ENCODE measurements around the gene CNTN3. TPM values are rescaled to one million over a fixed set of nuclear protein-coding genes. Genes with fewer than 3 reads are reported as not detected.

The CNTN3 gene
- total RNA-seq, 1 experiment from 2014 or later: not detected

GRCh38 chr3:74575857-74576256, 38.6 kb downstream of the CNTN3 start:
- ChIA-PET RAD21 (ENCODE audit: low non-redundant PET in 1 of 2, low total read pairs in 2 of 2, uncharacterized antibody in 2 of 2, unreplicated experiment in 2 of 2) (no interaction called here), POLR2A (no interaction called here), CTCF (no interaction called here)
- H3K4me1 ChIP-seq (ENCODE audit: control insufficient read depth in 1 of 2, insufficient read depth in 2 of 2, low read length in 2 of 2): no peaks in the 10 kb centered on the region
- no peak overlapping the region for H3K27ac ChIP-seq (ENCODE audit: low read depth, low read length)
- H3K9me2 ChIP-seq (ENCODE audit: insufficient read depth): no peaks in the 10 kb centered on the region
- no TSS peak for BruUV-seq (replicated peaks)
- no peak overlapping the region for H3K9ac ChIP-seq (ENCODE audit: low read length)
- H3K27me3 ChIP-seq (ENCODE audit: insufficient read depth, low read length): no peaks in the 10 kb centered on the region
- H3K9me3 ChIP-seq (ENCODE audit: control insufficient read depth in 1 of 2, insufficient read depth in 1 of 2, low read depth in 1 of 2, low read length in 2 of 2): peaks cover 6 to 33% of the 10 kb centered on the region in 2 experiments; a peak in 3 of 4 replicates
- no peak for DNase-seq (ENCODE audit: low read depth, low spot score)
- no peak for ATAC-seq
- H4K20me1 ChIP-seq (ENCODE audit: insufficient read depth): no peaks in the 10 kb centered on the region
- intact Hi-C loops (cut with micrococcal nuclease): no loop called here
- TF ChIP-seq YY1 (IDR thresholded peaks at IDR 0.05; ENCODE audit: extremely low read depth, insufficient replicate concordance, low read depth, low read length) (no peak), FOSL1 (IDR thresholded peaks at IDR 0.05; ENCODE audit: low read depth) (no peak), EGR1 (IDR thresholded peaks at IDR 0.05; ENCODE audit: low read depth) (no peak), TCF7L2 (IDR thresholded peaks at IDR 0.05; ENCODE audit: borderline replicate concordance, extremely low read depth, insufficient read depth, insufficient read length) (no peak), MAX (IDR thresholded peaks at IDR 0.05) (no peak), ZFX (IDR thresholded peaks at IDR 0.05) (no peak), SP1 (IDR thresholded peaks at IDR 0.05; ENCODE audit: low read depth) (no peak), CEBPB (IDR thresholded peaks at IDR 0.05; ENCODE audit: low read depth) (no peak), JUND (IDR thresholded peaks at IDR 0.05) (no peak), POLR2AphosphoS5 (IDR thresholded peaks at IDR 0.05; ENCODE audit: low read depth, low read length) (no peak), REST (IDR thresholded peaks at IDR 0.05; ENCODE audit: low read depth) (no peak)
- H3K4me3 ChIP-seq (replicated peaks in 1 of 2; ENCODE audit: low read depth in 1 of 2, low read length in 2 of 2): no peak overlapping the region
- H3K79me2 ChIP-seq (ENCODE audit: insufficient read depth, low read length): no peaks in the 10 kb centered on the region
- no peak overlapping the region for H2AFZ ChIP-seq (ENCODE audit: low read depth, low read length, poor library complexity, severe bottlenecking)
- no peaks in the 10 kb centered on the region for H3K36me3 ChIP-seq (ENCODE audit: control insufficient read depth in 1 of 2, insufficient read depth in 2 of 2, low read length in 2 of 2)
- H3K4me2 ChIP-seq (ENCODE audit: low read length): no peak overlapping the region
